HEK293T (cell line): Measurements from ENCODE around the gene KCNQ2.

Experiments
- CTCF ChIA-PET: fragments of 350-600 bp; formaldehyde crosslinking; extraction: SDS; loops from one replicate; lab custom pipeline; 2021; ENCODE audit warnings: antibody characterized with exemption, inconsistent platforms; lab: Yijun Ruan, JAX
- POLR2A ChIA-PET: fragments of 350-600 bp; formaldehyde crosslinking; extraction: SDS; loops from one replicate; lab custom pipeline; 2020; ENCODE audit warnings: antibody characterized with exemption, inconsistent platforms; lab: Yijun Ruan, JAX
- DNase-seq: peaks from one replicate; pipeline ENCODE4 v3.0.0; 2012; ENCODE audit warnings: mixed read lengths; ENCODE audit errors: extremely low spot score
- ARNT ChIP-seq: fragments of 450-650 bp; IDR thresholded peaks from 2 replicates; pipeline ENCODE4 v1.6.1; 2017; ENCODE audit warnings: mild to moderate bottlenecking
- BHLHE40 ChIP-seq: fragments of 450-650 bp; IDR thresholded peaks from 2 replicates; pipeline ENCODE4 v1.6.1; 2016; ENCODE audit warnings: mild to moderate bottlenecking, moderate library complexity, borderline replicate concordance
- CTBP1 ChIP-seq: fragments of 450-650 bp; IDR thresholded peaks from 2 replicates; pipeline ENCODE4 v1.6.1; 2016; ENCODE audit warnings: borderline replicate concordance
- ELF4 ChIP-seq: fragments of 450-650 bp; IDR thresholded peaks from 2 replicates; pipeline ENCODE4 v1.6.1; 2017; ENCODE audit warnings: antibody characterized with exemption
- FOXA1 ChIP-seq: fragments of 450-650 bp; IDR thresholded peaks from 2 replicates; pipeline ENCODE4 v1.6.1; 2016; ENCODE audit warnings: mild to moderate bottlenecking
- FOXK2 ChIP-seq: fragments of 450-650 bp; IDR thresholded peaks from 2 replicates; pipeline ENCODE4 v1.6.1; 2016; ENCODE audit warnings: mild to moderate bottlenecking
- FOXM1 ChIP-seq: fragments of 450-650 bp; IDR thresholded peaks from 2 replicates; pipeline ENCODE4 v1.6.1; 2017; ENCODE audit warnings: mild to moderate bottlenecking, borderline replicate concordance
- HDGF ChIP-seq: fragments of 450-650 bp; IDR thresholded peaks from 2 replicates; pipeline ENCODE4 v1.6.1; 2017; ENCODE audit warnings: antibody characterized with exemption, borderline replicate concordance
- L3MBTL2 ChIP-seq: fragments of 450-650 bp; conservative IDR thresholded peaks from 2 replicates; pipeline ENCODE4 v1.6.1; 2016; ENCODE audit warnings: mild to moderate bottlenecking
- LEF1 ChIP-seq: fragments of 450-650 bp; IDR thresholded peaks from 2 replicates; pipeline ENCODE4 v1.6.1; 2017; ENCODE audit warnings: mild to moderate bottlenecking, borderline replicate concordance
- NFRKB ChIP-seq: fragments of 450-650 bp; IDR thresholded peaks from 2 replicates; pipeline ENCODE4 v1.6.1; 2016; ENCODE audit warnings: mild to moderate bottlenecking, moderate library complexity
- SUZ12 ChIP-seq: fragments of 450-650 bp; IDR thresholded peaks from 2 replicates; pipeline ENCODE4 v1.6.1; 2016; ENCODE audit warnings: mild to moderate bottlenecking
- TARDBP ChIP-seq: fragments of 450-650 bp; IDR thresholded peaks from 2 replicates; pipeline ENCODE4 v1.6.1; 2016
- ZNF384 ChIP-seq: fragments of 450-650 bp; IDR thresholded peaks from 2 replicates; pipeline ENCODE4 v1.6.1; 2016
- TF ChIP-seq, protein P1 (sequence below): fragments of 450-650 bp; IDR thresholded peaks from 2 replicates; pipeline ENCODE4 v1.6.1; 2016

KCNQ2 gene

GRCh38 chr20:63459070-63459380 lies 13.4 kb downstream of the KCNQ2 start:
- no peak for DNase-seq
- ChIA-PET POLR2A (no interaction called here), CTCF (interaction anchor here (1.5 kb wide), 1 partner anchor 37 kb away, joined by 3 read pairs; no protein-coding TSS in a partner anchor)
- TF ChIP-seq CTBP1 (no peak), FOXM1 (no peak), ARNT (no peak), HDGF (no peak), L3MBTL2 (no peak), FOXA1 (no peak), LEF1 (no peak), TARDBP (no peak), ZNF384 (no peak), ELF4 (no peak), NFRKB (no peak)
- TF ChIP-seq, protein P1, sequence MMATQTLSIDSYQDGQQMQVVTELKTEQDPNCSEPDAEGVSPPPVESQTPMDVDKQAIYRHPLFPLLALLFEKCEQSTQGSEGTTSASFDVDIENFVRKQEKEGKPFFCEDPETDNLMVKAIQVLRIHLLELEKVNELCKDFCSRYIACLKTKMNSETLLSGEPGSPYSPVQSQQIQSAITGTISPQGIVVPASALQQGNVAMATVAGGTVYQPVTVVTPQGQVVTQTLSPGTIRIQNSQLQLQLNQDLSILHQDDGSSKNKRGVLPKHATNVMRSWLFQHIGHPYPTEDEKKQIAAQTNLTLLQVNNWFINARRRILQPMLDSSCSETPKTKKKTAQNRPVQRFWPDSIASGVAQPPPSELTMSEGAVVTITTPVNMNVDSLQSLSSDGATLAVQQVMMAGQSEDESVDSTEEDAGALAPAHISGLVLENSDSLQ: no peak

GRCh38 chr20:63458170-63459069 lies 14.0 kb downstream of the KCNQ2 start:
- CTCF ChIA-PET: no interaction called here
- TF ChIP-seq FOXA1: no peak
- TF ChIP-seq CTBP1: no peak
- no peak for TF ChIP-seq HDGF
- TF ChIP-seq BHLHE40: no peak
- no peak for TF ChIP-seq TARDBP
- no peak for TF ChIP-seq FOXK2
- no peak for TF ChIP-seq LEF1
- no peak for TF ChIP-seq ELF4
- TF ChIP-seq FOXM1: no peak
- TF ChIP-seq, protein P1: no peak
- no peak for TF ChIP-seq SUZ12
- TF ChIP-seq ARNT: no peak
- POLR2A ChIA-PET: no interaction called here
- DNase-seq: no peak

DNA sequence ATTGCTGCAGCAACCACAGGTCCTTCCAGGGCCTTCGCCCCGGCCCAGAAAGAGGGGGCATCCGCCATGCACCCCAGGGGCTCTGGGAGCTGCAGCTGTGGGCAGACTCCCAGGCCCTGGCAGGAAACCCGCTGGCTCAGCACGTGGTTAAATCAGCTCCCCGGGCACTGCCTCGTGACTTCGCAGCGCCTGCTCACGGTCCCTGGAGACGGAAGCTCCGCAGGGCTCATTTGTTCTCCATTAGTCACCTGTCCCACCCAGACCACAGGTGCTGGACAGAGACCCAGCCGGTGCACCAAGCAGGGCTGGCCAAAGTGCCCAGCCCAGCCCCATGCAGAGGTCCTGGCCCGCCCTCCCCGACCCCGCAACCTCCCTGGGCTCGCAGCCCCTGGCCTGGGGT lies 14.7 kb downstream of the KCNQ2 start:
- DNase-seq: no peak
- ChIA-PET POLR2A (interaction anchor here (1.4 kb wide), 1 partner anchor 63 kb away, joined by 3 read pairs; the partner anchor contains the start of gene PPDPF), CTCF (no interaction called here)
- TF ChIP-seq L3MBTL2 (no peak), FOXM1 (no peak), FOXA1 (no peak), NFRKB (no peak), HDGF (no peak), SUZ12 (no peak), ZNF384 (no peak), CTBP1 (no peak), TARDBP (no peak), ARNT (no peak), ELF4 (no peak)
- TF ChIP-seq, protein P1: no peak

GRCh38 chr20:63456429-63457284 lies 15.8 kb downstream of the KCNQ2 start:
- CTCF ChIA-PET: no interaction called here
- TF ChIP-seq NFRKB: no peak

DNA sequence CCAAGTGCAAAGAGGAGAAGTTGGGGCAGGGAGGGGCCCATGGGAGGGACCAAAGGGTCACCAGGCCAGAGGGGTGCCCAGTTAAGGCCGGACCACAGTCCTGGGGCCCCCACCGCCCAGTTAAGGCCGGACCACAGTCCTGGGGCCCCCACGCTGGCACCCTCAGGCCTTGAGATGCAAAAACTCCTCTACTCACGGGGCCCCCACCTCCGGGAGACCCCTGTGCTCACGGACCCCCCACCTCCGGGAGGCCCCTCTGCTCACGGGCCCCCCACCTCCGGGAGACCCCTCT lies 16.9 kb downstream of the KCNQ2 start:
- DNase-seq: no peak
- ChIA-PET POLR2A (no interaction called here), CTCF (no interaction called here)
- TF ChIP-seq LEF1: no peak
- TF ChIP-seq L3MBTL2: no peak
- no peak for TF ChIP-seq FOXM1
- no peak for TF ChIP-seq BHLHE40
- no peak for TF ChIP-seq ZNF384
- TF ChIP-seq ARNT: no peak
- TF ChIP-seq, protein P1: no peak
- no peak for TF ChIP-seq FOXK2
- TF ChIP-seq FOXA1: no peak

More at GRCh38 chr20:63456429-63457284, 15.8 kb downstream of the KCNQ2 start:
- no peak for DNase-seq
- POLR2A ChIA-PET: interaction anchor here (1.4 kb wide), 1 partner anchor 64 kb away, joined by 3 read pairs; the partner anchor contains the start of gene PPDPF
